ENCODE measurements around the gene PTPRE. TPM values are rescaled to one million over a fixed set of nuclear protein-coding genes. Genes with fewer than 3 reads are reported as not detected.

PTPRE gene
- total RNA-seq, 1 donor from 2014 or later = 3.6 TPM

DNA sequence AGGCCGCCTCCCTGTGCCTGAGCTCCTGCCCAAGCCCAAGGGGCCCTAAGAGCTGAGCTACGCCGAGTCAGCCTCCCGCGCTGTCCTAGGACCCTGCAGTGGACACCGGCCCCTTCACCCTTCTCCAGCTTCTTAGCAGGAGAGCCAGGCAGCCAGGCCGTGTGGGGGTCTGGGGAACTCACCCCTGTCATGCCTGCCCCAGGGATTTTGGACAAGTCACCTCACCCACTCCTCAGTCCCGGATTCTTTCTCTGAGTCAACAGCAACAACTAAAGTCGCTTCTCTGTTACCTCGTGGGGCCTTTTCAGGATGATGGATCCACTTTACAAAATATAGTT, 140.0 kb downstream of the PTPRE start:
- no peak for DNase-seq (ENCODE audit: extremely low spot score, unreplicated experiment)
- Mint-ChIP-seq H3K4me3 (no peak overlapping the region), H3K9me3 (no peaks in the 10 kb centered on the region), H3K27me3 (no peaks in the 10 kb centered on the region), H3K27ac (no peak overlapping the region), H3K36me3 (no peaks in the 10 kb centered on the region), H3K4me1 (ENCODE audit: unreplicated experiment) (peaks cover 18% of the 10 kb centered on the region)
- TF ChIP-seq, protein P1, sequence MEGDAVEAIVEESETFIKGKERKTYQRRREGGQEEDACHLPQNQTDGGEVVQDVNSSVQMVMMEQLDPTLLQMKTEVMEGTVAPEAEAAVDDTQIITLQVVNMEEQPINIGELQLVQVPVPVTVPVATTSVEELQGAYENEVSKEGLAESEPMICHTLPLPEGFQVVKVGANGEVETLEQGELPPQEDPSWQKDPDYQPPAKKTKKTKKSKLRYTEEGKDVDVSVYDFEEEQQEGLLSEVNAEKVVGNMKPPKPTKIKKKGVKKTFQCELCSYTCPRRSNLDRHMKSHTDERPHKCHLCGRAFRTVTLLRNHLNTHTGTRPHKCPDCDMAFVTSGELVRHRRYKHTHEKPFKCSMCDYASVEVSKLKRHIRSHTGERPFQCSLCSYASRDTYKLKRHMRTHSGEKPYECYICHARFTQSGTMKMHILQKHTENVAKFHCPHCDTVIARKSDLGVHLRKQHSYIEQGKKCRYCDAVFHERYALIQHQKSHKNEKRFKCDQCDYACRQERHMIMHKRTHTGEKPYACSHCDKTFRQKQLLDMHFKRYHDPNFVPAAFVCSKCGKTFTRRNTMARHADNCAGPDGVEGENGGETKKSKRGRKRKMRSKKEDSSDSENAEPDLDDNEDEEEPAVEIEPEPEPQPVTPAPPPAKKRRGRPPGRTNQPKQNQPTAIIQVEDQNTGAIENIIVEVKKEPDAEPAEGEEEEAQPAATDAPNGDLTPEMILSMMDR (conservative IDR thresholded peaks at IDR 0.05) = no peak

DNA sequence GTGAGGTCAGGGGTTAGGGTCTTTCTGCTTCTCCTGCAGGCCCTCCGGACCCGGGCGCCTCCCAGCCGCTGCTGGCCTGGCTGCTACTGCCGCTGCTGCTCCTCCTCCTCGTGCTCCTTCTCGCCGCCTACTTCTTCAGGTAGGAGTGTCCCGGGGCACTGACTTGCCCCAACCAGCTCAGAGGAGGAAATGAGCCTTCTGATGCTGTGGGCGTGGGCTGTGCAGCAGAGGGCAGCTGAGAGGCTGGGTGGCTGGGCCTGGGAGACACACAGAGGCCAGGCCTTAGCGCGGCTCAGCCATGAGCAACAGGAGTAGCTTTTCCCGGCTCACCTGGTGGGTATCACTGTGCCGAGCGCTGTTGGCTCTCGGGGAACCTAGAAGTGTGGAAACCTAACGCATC, 140.4 kb downstream of the PTPRE start:
- H3K36me3 Mint-ChIP-seq = no peaks in the 10 kb centered on the region
- H3K27me3 Mint-ChIP-seq = no peaks in the 10 kb centered on the region
- DNase-seq (ENCODE audit: extremely low spot score, unreplicated experiment) = no peak
- H3K4me3 Mint-ChIP-seq = no peak overlapping the region
- H3K9me3 Mint-ChIP-seq = no peaks in the 10 kb centered on the region
- TF ChIP-seq, protein P1 (conservative IDR thresholded peaks at IDR 0.05) = no peak
- H3K27ac Mint-ChIP-seq = peak overlapping the region; percentile 6
- peaks cover 18% of the 10 kb centered on the region for H3K4me1 Mint-ChIP-seq (ENCODE audit: unreplicated experiment)

DNA sequence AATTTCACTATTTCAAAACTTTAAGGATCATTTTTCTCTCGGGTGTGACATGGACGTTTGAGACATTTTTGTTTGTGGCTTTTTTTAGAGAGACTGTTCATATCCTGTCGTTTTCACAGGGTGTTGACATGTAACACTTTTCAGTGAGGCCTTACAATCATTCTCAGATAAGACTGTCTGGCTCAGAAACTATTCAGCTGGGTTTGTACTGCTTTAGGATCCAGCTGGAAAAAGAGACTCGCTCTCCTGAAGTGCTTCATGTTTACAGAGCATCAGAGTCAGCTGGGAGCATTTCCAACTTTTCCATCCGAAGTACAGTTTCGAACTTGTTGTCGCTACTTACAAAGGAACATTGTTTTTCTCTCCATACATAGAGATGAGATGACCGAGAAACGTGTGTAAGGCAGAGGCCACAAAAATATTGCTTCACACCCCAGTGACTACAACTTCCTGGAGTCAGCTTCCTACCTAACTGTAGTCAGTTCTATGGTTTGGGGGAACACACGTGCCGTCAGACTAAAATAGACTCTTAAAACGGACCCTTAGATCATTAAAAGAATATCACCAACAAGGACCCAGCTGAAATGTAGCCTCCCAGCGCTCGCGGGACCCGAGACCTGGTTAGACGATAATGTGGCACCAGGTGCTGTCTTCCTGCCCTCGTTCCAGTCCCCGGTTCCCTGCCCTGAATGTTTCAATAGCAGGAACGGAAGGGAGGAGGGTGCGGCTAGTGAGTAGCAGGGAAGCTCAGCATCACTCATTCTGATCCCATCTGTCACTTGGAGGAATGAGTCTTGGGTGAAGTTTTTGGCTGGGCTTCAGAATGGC, 141.3 kb downstream of the PTPRE start:
- H3K27me3 Mint-ChIP-seq = no peaks in the 10 kb centered on the region
- H3K36me3 Mint-ChIP-seq = no peaks in the 10 kb centered on the region
- H3K4me1 Mint-ChIP-seq (ENCODE audit: unreplicated experiment) = peaks cover 18% of the 10 kb centered on the region
- no peak overlapping the region for H3K4me3 Mint-ChIP-seq
- DNase-seq (ENCODE audit: extremely low spot score, unreplicated experiment) = no peak
- H3K9me3 Mint-ChIP-seq = no peaks in the 10 kb centered on the region
- peak overlapping the region; percentile 6 for H3K27ac Mint-ChIP-seq
- TF ChIP-seq, protein P1 (conservative IDR thresholded peaks at IDR 0.05) = no peak

DNA sequence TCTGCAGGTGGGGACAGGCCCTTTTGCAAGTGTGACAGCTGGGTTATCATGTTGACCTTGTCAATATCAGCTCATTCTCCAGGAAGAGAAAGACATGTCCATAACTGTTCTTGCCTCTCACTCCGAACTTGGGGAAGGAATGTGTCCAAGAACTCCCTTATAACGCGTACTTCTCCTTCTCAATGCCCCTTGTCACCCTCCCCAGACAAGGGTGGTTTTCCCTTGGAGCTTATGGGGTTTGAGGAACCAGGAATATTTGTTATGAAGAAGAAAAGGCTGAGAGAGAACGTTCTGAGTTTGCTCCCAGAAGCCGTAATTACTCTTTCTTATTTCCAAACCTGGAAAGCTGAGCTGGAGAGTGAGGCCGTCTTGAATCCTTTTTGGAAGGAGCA, 141.9 kb downstream of the PTPRE start:
- H3K36me3 Mint-ChIP-seq = no peaks in the 10 kb centered on the region
- TF ChIP-seq, protein P1 (conservative IDR thresholded peaks at IDR 0.05) = no peak
- DNase-seq (ENCODE audit: extremely low spot score, unreplicated experiment) = no peak
- H3K27ac Mint-ChIP-seq = no peak overlapping the region
- no peaks in the 10 kb centered on the region for H3K9me3 Mint-ChIP-seq
- no peak overlapping the region for H3K4me3 Mint-ChIP-seq
- H3K4me1 Mint-ChIP-seq (ENCODE audit: unreplicated experiment) = peaks cover 18% of the 10 kb centered on the region
- no peaks in the 10 kb centered on the region for H3K27me3 Mint-ChIP-seq

DNA sequence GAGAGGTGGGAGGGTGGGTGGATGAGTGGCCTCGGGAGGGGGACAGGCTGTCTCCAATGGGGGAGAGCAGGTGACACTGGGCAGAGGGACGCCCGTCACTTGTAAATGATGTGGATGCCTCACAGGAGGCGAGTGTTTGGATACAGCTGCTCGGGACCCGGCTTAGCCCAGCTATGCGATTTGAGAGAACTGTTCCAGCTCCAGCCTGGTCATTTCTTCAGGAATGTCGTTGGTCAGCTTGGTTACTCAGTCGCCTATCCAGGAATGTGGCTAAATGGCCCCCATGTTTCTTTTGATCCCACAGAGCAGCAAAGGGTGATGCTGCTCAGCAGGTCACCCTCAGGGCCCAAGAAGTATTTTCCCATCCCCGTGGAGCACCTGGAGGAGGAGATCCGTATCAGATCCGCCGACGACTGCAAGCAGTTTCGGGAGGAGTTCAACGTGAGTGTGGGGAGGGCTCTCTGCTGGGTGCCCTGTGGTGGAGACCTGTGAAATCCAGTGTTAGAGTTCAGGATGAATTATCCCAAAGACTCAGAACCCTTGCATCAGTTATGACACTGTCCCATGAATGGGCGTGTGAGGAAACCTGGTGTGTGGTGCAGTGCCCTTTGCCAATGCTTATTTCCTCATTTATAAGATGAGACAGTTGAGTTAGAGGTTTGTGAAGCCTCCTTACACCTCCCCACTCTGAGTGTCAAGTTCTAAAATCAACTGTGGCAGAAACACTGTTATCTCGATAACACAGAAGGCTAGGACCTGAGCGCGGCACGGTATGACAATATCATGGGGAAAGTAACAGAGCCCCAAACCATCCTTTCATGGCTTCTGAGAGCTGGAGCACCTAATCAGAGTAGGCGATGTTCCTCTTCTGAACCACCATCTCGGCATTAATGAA, 142.6 kb downstream of the PTPRE start:
- Mint-ChIP-seq H3K36me3 (no peaks in the 10 kb centered on the region), H3K27ac (no peak overlapping the region), H3K4me1 (ENCODE audit: unreplicated experiment) (peaks cover 18% of the 10 kb centered on the region), H3K9me3 (no peaks in the 10 kb centered on the region), H3K4me3 (no peak overlapping the region), H3K27me3 (no peaks in the 10 kb centered on the region)
- TF ChIP-seq, protein P1 (conservative IDR thresholded peaks at IDR 0.05) = no peak
- no peak for DNase-seq (ENCODE audit: extremely low spot score, unreplicated experiment)

All from type B pancreatic cell (in vitro differentiated cells).